ENCODE results near the gene PILRA. TPM values are rescaled to one million over a fixed set of nuclear protein-coding genes. Genes with fewer than 3 reads are reported as not detected.
"Not testable (repeated sequence)": the region's sequence is repeated elsewhere in the genome, so short reads cannot be mapped to it uniquely, and the experiment has no call there.

PILRA gene
- polyA plus RNA-seq (ENCODE audit: insufficient read length in 4 of 4), result 1 to 10 TPM; 4.1 to 6.9 (median 4.9) TPM

- no peak for DNase-seq (ENCODE audit: low read depth in 4 of 4, low spot score in 3 of 4)
Observed at GRCh38 chr7:100373261-100373831, at the start of gene PILRA. TSS of gene PILRA (plus strand) at chr7:100373487. CDS start at chr7:100373657, 170 bp downstream.

- not testable (repeated sequence) for DNase-seq (ENCODE audit: low read depth in 4 of 4, low spot score in 3 of 4)
Observed at GRCh38 chr7:100324194-100324593, 49.1 kb upstream of the PILRA start.

GRCh38 chr7:100325671-100326070 lies 47.6 kb upstream of the PILRA start:
- DNase-seq (ENCODE audit: low read depth in 4 of 4, low spot score in 3 of 4), result not testable (repeated sequence)

- DNase-seq (ENCODE audit: low read depth in 4 of 4, low spot score in 3 of 4), result not testable (repeated sequence)
Observed at GRCh38 chr7:100326914-100327313, 46.4 kb upstream of the PILRA start.

GRCh38 chr7:100335566-100336466 lies 37.5 kb upstream of the PILRA start:
- DNase-seq (ENCODE audit: low read depth in 4 of 4, low spot score in 3 of 4), result peak; percentile 80 to 85 (median 82)

GRCh38 chr7:100338083-100338696 lies 35.1 kb upstream of the PILRA start:
- not testable (repeated sequence) for DNase-seq (ENCODE audit: low read depth in 4 of 4, low spot score in 3 of 4)

GRCh38 chr7:100341286-100341685 lies 32.0 kb upstream of the PILRA start:
- DNase-seq (ENCODE audit: low read depth in 4 of 4, low spot score in 3 of 4), result not testable (repeated sequence)

- no peak for DNase-seq (ENCODE audit: low read depth in 4 of 4, low spot score in 3 of 4)
Observed at GRCh38 chr7:100342765-100343164, 30.5 kb upstream of the PILRA start.

GRCh38 chr7:100344124-100344559 lies 29.1 kb upstream of the PILRA start:
- not testable (repeated sequence) for DNase-seq (ENCODE audit: low read depth in 4 of 4, low spot score in 3 of 4)

GRCh38 chr7:100344560-100345287 lies 28.6 kb upstream of the PILRA start:
- not testable (repeated sequence) for DNase-seq (ENCODE audit: low read depth in 4 of 4, low spot score in 3 of 4)

GRCh38 chr7:100345288-100345672 lies 28.0 kb upstream of the PILRA start:
- not testable (repeated sequence) for DNase-seq (ENCODE audit: low read depth in 4 of 4, low spot score in 3 of 4)

- no peak for DNase-seq (ENCODE audit: low read depth in 4 of 4, low spot score in 3 of 4)
Observed at GRCh38 chr7:100346921-100347320, 26.4 kb upstream of the PILRA start.

- no peak for DNase-seq (ENCODE audit: low read depth in 4 of 4, low spot score in 3 of 4)
Observed at GRCh38 chr7:100348805-100349204, 24.5 kb upstream of the PILRA start.

GRCh38 chr7:100349757-100350156 lies 23.5 kb upstream of the PILRA start:
- no peak for DNase-seq (ENCODE audit: low read depth in 4 of 4, low spot score in 3 of 4)

- DNase-seq (ENCODE audit: low read depth in 4 of 4, low spot score in 3 of 4), result no peak
Observed at GRCh38 chr7:100351657-100352058, 21.6 kb upstream of the PILRA start.

- DNase-seq (ENCODE audit: low read depth in 4 of 4, low spot score in 3 of 4), result not testable (repeated sequence)
Observed at GRCh38 chr7:100352230-100352781, 21.0 kb upstream of the PILRA start.

GRCh38 chr7:100352984-100353684 lies 20.2 kb upstream of the PILRA start:
- DNase-seq (ENCODE audit: low read depth in 4 of 4, low spot score in 3 of 4), result no peak

GRCh38 chr7:100353685-100354330 lies 19.5 kb upstream of the PILRA start:
- DNase-seq (ENCODE audit: low read depth in 4 of 4, low spot score in 3 of 4), result no peak

- DNase-seq (ENCODE audit: low read depth in 4 of 4, low spot score in 3 of 4), result no peak
Observed at GRCh38 chr7:100356416-100357068, 16.7 kb upstream of the PILRA start.
